A549 (cell line): Measurements from ENCODE around the gene MSRB3. TPM values are rescaled to one million over a fixed set of nuclear protein-coding genes. Genes with fewer than 3 reads are reported as not detected.
"Not testable (repeated sequence)": the region's sequence is repeated elsewhere in the genome, so short reads cannot be mapped to it uniquely, and the experiment has no call there.

Source experiments
- ATAC-seq, 2 experiments: fragments of 200-7000 bp in 1 of 2; fragments of >200 bp in 1 of 2; cut with Nextera tagmentation in 1 of 2; cut with Tn5 transposase in 1 of 2; 3 replicates each; pipeline versions ENCODE4 v1.8.0 to v1.9.1; 2018 to 2020; ENCODE audit warnings: mild to moderate bottlenecking in 1 of 2, moderate library complexity in 1 of 2
- CTCF ChIA-PET: fragments of 300-600 bp; sonication (Branson Sonifier 250); formaldehyde crosslinking; extraction: SDS; loops from one replicate; lab custom pipeline; 2021; ENCODE audit warnings: antibody characterized with exemption, inconsistent platforms; lab: Yijun Ruan, JAX
- POLR2A ChIA-PET: fragments of 350-600 bp; formaldehyde crosslinking; extraction: SDS; loops from one replicate; lab custom pipeline; 2021; ENCODE audit warnings: antibody characterized with exemption, inconsistent platforms; lab: Yijun Ruan, JAX
- DNase-seq, 2 experiments: peaks; one replicate each; pipeline versions ENCODE4 v3.0.0 to v3.0.0-alpha.2; 2011 to 2016; ENCODE audit warnings: low read depth in 1 of 2, low spot score in 1 of 2
- FAIRE-seq: peaks from 2 replicates; lab custom pipeline; 2011; peaks lifted over from hg19 to GRCh38; lab: Jason Lieb, UNC
- H3K27ac ChIP-seq, 2 experiments: fragments of >200 bp; sonication (Bioruptor Twin); formaldehyde crosslinking; 3 replicates each; pipeline ENCODE4 v1.5.1; 2016 to 2017
- H3K4me1 ChIP-seq: fragments of >200 bp; sonication (Bioruptor Twin); formaldehyde crosslinking; 3 replicates; pipeline ENCODE4 v1.6.1; 2016
- H3K4me2 ChIP-seq: fragments of >200 bp; sonication (Bioruptor Twin); formaldehyde crosslinking; 3 replicates; pipeline ENCODE4 v1.6.1; 2016
- H3K4me3 ChIP-seq: fragments of >200 bp; sonication (Bioruptor Twin); formaldehyde crosslinking; 3 replicates; pipeline ENCODE4 v1.5.1; 2016
- H3K9me3 ChIP-seq: fragments of >200 bp; sonication (Bioruptor Twin); formaldehyde crosslinking; 3 replicates; pipeline ENCODE4 v1.6.1; 2016
- CBX8 ChIP-seq: fragments of 200-600 bp; sonication (generic); IDR thresholded peaks from 2 replicates; pipeline ENCODE4 v1.6.1; 2016
- CHD2 ChIP-seq: fragments of 150-350 bp; IDR thresholded peaks from 2 replicates; pipeline ENCODE4 v1.6.1; 2014; ENCODE audit warnings: low read length; ENCODE audit not compliant: partially characterized antibody
- EHF ChIP-seq: fragments of 250-450 bp; sonication (Bioruptor Pico); IDR thresholded peaks from 2 replicates; pipeline ENCODE4 v1.5.0; 2020; ENCODE audit warnings: mild to moderate bottlenecking
- EHMT2 ChIP-seq: fragments of 200-600 bp; sonication (generic); IDR thresholded peaks from 2 replicates; pipeline ENCODE4 v1.6.1; 2016; ENCODE audit warnings: antibody characterized with exemption, low read depth, mild to moderate bottlenecking, moderate library complexity
- EP300 ChIP-seq, 2 experiments: fragments of >200 bp; sonication (Bioruptor Twin); formaldehyde crosslinking; IDR thresholded peaks; 2 replicates in 1 of 2; 3 replicates in 1 of 2; pipeline ENCODE4 v1.6.1; 2016 to 2017
- HMGXB4 ChIP-seq: fragments of 250-450 bp; sonication (Bioruptor Pico); IDR thresholded peaks from 2 replicates; pipeline ENCODE4 v1.5.0; 2021; ENCODE audit warnings: mild to moderate bottlenecking, moderate library complexity, borderline replicate concordance
- HOXB5 ChIP-seq: fragments of 250-450 bp; sonication (Bioruptor Pico); IDR thresholded peaks from 2 replicates; pipeline ENCODE4 v1.5.0; 2020; ENCODE audit warnings: mild to moderate bottlenecking, moderate library complexity
- KDM1A ChIP-seq: fragments of 200-600 bp; sonication (generic); IDR thresholded peaks from 2 replicates; pipeline ENCODE4 v1.6.1; 2016; ENCODE audit warnings: low read depth, mild to moderate bottlenecking
- MYC ChIP-seq: IDR thresholded peaks from 2 replicates; pipeline ENCODE4 v1.6.1; 2012; ENCODE audit warnings: mild to moderate bottlenecking, inconsistent platforms, low read length, improper control_type of control experiment, borderline replicate concordance
- NFE2L2 ChIP-seq: fragments of 150-350 bp; conservative IDR thresholded peaks from 2 replicates; pipeline ENCODE4 v1.6.1; 2014; ENCODE audit warnings: low read length
- PBX3 ChIP-seq: IDR thresholded peaks from 2 replicates; pipeline ENCODE4 v1.6.1; 2012
- POLR2A ChIP-seq: IDR thresholded peaks from 2 replicates; pipeline ENCODE4 v1.6.1; 2012; ENCODE audit warnings: mild to moderate bottlenecking, low read length
- POLR2AphosphoS2 ChIP-seq: conservative IDR thresholded peaks from 2 replicates; pipeline ENCODE4 v1.6.1; 2012; ENCODE audit warnings: low read length, improper control_type of control experiment, inconsistent platforms
- RFX5 ChIP-seq: fragments of 450-650 bp; IDR thresholded peaks from 2 replicates; pipeline ENCODE4 v1.7.1; 2014; ENCODE audit warnings: antibody characterized with exemption, mild to moderate bottlenecking, moderate library complexity
- RNF2 ChIP-seq: fragments of 200-600 bp; sonication (generic); IDR thresholded peaks from 2 replicates; pipeline ENCODE4 v1.6.1; 2016; ENCODE audit warnings: low read depth, mild to moderate bottlenecking, antibody characterized with exemption, moderate library complexity, borderline replicate concordance
- SMC3 ChIP-seq: fragments of >200 bp; sonication (Bioruptor Twin); formaldehyde crosslinking; IDR thresholded peaks from 3 replicates; pipeline ENCODE4 v1.6.1; 2018; ENCODE audit warnings: inconsistent platforms
- TP53 ChIP-seq: fragments of 250-450 bp; sonication (Bioruptor Pico); IDR thresholded peaks from 2 replicates; pipeline ENCODE4 v1.5.0; 2021; ENCODE audit warnings: mild to moderate bottlenecking, moderate library complexity
- ZFP36 ChIP-seq: fragments of 450-650 bp; IDR thresholded peaks from 2 replicates; pipeline ENCODE4 v1.6.1; 2014; ENCODE audit warnings: borderline replicate concordance; ENCODE audit not compliant: partially characterized antibody
- WGBS: methylation state at CpG from one replicate; pipeline ENCODE4 v1.1.6; 2017; ENCODE audit errors: missing lambda C conversion rate; 5-methylcytosine and 5-hydroxymethylcytosine counted together
- polyA plus RNA-seq, 4 experiments: library from polyadenylated mRNA; depleted of rRNA in 3 of 4; stranded (reverse); fragments of >200 nt; fragmentation: RNase III in 1 of 4; extraction: RNeasy Plus Mini Kit Qiagen cat#74134 plus additional on column Dnase treatment in 1 of 4; gene quantifications; 2 replicates in 3 of 4; 3 replicates in 1 of 4; pipeline ENCODE4 v1.2.3, GENCODE V29; 2011 to 2017
- TF ChIP-seq, protein P1 (sequence below): fragments of >200 bp; sonication (Bioruptor Twin); formaldehyde crosslinking; IDR thresholded peaks from 2 replicates; pipeline ENCODE4 v1.6.1; 2016
- TF ChIP-seq, protein P2 (sequence below): IDR thresholded peaks from 2 replicates; pipeline ENCODE4 v1.6.1; 2012

Gene MSRB3
- polyA plus RNA-seq, 2 of the 4 experiments (the other 2 are of a cell fraction) = 25.2 to 46.1 TPM

DNA sequence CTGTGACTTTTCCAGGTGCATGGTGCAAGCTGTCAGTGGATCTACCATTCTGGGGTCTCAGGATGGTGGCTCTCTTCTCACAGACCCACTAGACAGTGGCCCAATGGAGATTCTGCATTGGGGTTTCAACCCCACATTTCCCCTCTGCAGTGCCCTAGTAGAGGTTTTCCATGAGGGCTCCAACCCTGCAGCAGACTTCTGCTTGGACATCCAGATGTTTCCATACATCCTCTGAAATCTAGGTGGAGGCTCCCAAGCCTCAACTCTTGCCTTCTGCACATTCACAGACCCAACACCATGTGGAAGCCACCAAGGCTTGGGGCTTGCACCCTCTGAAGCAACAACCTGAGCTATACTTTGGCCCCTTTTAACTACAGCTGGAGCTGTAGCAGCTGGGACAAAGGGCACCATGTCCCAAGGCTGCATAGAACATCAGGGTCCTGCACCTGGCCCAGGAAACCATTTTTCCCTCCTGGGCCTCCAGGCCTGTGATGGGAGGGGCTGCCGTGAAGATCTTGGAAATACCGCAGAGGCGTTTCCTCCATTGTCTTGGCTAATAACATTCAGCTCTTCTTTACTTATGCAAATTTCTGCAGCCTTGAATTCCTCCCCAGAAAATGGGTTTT lies 205.5 kb downstream of the MSRB3 start:
- FAIRE-seq, H3K4me1 ChIP-seq, CTCF ChIA-PET, POLR2A ChIA-PET, H3K4me3 ChIP-seq, H3K27ac ChIP-seq, H3K4me2 ChIP-seq, DNase-seq: not testable (repeated sequence)
- WGBS = 75% methylated on average over 3 of the region's 3 CpGs
- H3K9me3 ChIP-seq = peaks cover 24% of the 10 kb centered on the region
- peak; percentile 83 for TF ChIP-seq ZFP36
- TF ChIP-seq, all 56 proteins: peak for 1; not testable (repeated sequence) for 55
- ATAC-seq = not testable (repeated sequence)

- Histone ChIP-seq H3K4me2 (no peak overlapping the region), H3K9me3 (peaks cover 19% of the 10 kb centered on the region), H3K27ac (no peak overlapping the region), H3K4me3 (no peak overlapping the region), H3K4me1 (0 out of 3 replicates have a peak, but pooled peaks cover 5% of the 10 kb centered on the region)
- DNase-seq = no peak
- WGBS = 68% methylated on average over 4 of the region's 4 CpGs
- CTCF ChIA-PET = no interaction called here
- FAIRE-seq = no peak
- POLR2A ChIA-PET = no interaction called here
- no peak for ATAC-seq
- TF ChIP-seq RNF2 (no peak), PBX3 (no peak), KDM1A (no peak), NFE2L2 (no peak), TP53 (CRISPR knock-in tag) (no peak), HOXB5 (CRISPR knock-in tag) (no peak), SMC3 (no peak), EP300 (IDR thresholded peaks at IDR 0.05) (no peak), CHD2 (no peak), HMGXB4 (CRISPR knock-in tag) (no peak), MYC (no peak), CBX8 (no peak), POLR2A (no peak), EHMT2 (no peak), POLR2AphosphoS2 (no peak), EHF (CRISPR knock-in tag) (no peak)
- TF ChIP-seq, protein P1, sequence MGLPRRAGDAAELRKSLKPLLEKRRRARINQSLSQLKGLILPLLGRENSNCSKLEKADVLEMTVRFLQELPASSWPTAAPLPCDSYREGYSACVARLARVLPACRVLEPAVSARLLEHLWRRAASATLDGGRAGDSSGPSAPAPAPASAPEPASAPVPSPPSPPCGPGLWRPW = no peak
- TF ChIP-seq, protein P2, sequence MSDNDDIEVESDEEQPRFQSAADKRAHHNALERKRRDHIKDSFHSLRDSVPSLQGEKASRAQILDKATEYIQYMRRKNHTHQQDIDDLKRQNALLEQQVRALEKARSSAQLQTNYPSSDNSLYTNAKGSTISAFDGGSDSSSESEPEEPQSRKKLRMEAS = no peak
These were observed 209.7 kb downstream of the MSRB3 start for GRCh38 chr12:65488197-65488596.

GRCh38 chr12:65490250-65490649 lies 211.8 kb downstream of the MSRB3 start:
- POLR2A ChIA-PET = interaction anchor here (0.6 kb wide), 1 partner anchor 440 kb away, joined by 3 read pairs; no protein-coding TSS in a partner anchor
- FAIRE-seq (no peak), ATAC-seq (no peak), DNase-seq (no peak)
- TF ChIP-seq RNF2 (no peak), RFX5 (no peak)
- TF ChIP-seq, protein P2 = no peak
- peaks cover 11% of the 10 kb centered on the region; the same call in 1 of the 3 replicates for H3K4me1 ChIP-seq
- CTCF ChIA-PET = no interaction called here
- no peak overlapping the region for H3K4me3 ChIP-seq
- no peak overlapping the region for H3K4me2 ChIP-seq
- peaks cover 2% of the 10 kb centered on the region; the same call in 2 of the 3 replicates for H3K9me3 ChIP-seq
- no peak overlapping the region for H3K27ac ChIP-seq
